H1 (cell line): ENCODE data around the gene CHD2. TPM values are rescaled to one million over a fixed set of nuclear protein-coding genes. Genes with fewer than 3 reads are reported as not detected.

Experiments
- ATF3 ChIP-seq: IDR thresholded peaks from 2 replicates; pipeline ENCODE4 v1.6.1; 2011; ENCODE audit warnings: low read depth, mild to moderate bottlenecking, low read length; ENCODE audit not compliant: insufficient read depth
- BACH1 ChIP-seq: IDR thresholded peaks from 2 replicates; pipeline ENCODE4 v1.6.1; 2012; ENCODE audit warnings: low read length, improper control_type of control experiment
- CHD2 ChIP-seq: IDR thresholded peaks from 2 replicates; pipeline ENCODE4 v1.6.1; 2012; ENCODE audit warnings: low read length, improper control_type of control experiment
- CHD7 ChIP-seq: fragments of 300-600 bp; sonication (generic); IDR thresholded peaks from 2 replicates; pipeline ENCODE4 v1.7.1; 2012; ENCODE audit warnings: low read length, moderate library complexity, mild to moderate bottlenecking, inconsistent platforms; ENCODE audit not compliant: insufficient replicate concordance
- E2F6 ChIP-seq: IDR thresholded peaks from 2 replicates; pipeline ENCODE4 v1.6.1; 2012; ENCODE audit warnings: inconsistent platforms
- FOSL1 ChIP-seq: IDR thresholded peaks from 2 replicates; pipeline ENCODE4 v1.6.1; 2011; ENCODE audit warnings: mild to moderate bottlenecking, low read depth, low read length, moderate library complexity; ENCODE audit not compliant: insufficient read depth
- RAD21 ChIP-seq, 2 experiments: IDR thresholded peaks in 1 of 2; conservative IDR thresholded peaks in 1 of 2; 2 replicates each; pipeline ENCODE4 v1.6.1; 2011; ENCODE audit warnings: low read depth in 2 of 2, low read length in 2 of 2, improper control_type of control experiment in 1 of 2, inconsistent platforms in 1 of 2, mild to moderate bottlenecking in 1 of 2, moderate library complexity in 1 of 2
- TAF1 ChIP-seq: IDR thresholded peaks from 2 replicates; pipeline ENCODE4 v1.6.1; 2011; ENCODE audit warnings: mild to moderate bottlenecking, low read depth, low read length
- TEAD4 ChIP-seq: IDR thresholded peaks from 2 replicates; pipeline ENCODE4 v1.6.1; 2012; ENCODE audit warnings: low read depth, low read length, inconsistent platforms, mixed read lengths
- polyA plus RNA-seq, 7 experiments: library from polyadenylated mRNA; depleted of rRNA in 3 of 7; stranded (reverse) in 5 of 7; unstranded in 2 of 7; fragments of >200 nt in 5 of 7; fragments of 200-250 nt in 2 of 7; gene quantifications; 1 replicate in 5 of 7; 2 replicates in 1 of 7; 4 replicates in 1 of 7; pipeline versions ENCODE4 v1.2.1 to v1.2.3, GENCODE V29; 2011 to 2013; ENCODE audit warnings: missing spikeins in 2 of 7, mixed read lengths in 2 of 7
- total RNA-seq: library from RNA; stranded (reverse); fragmentation: NEBNext Ultra II Directional; extraction: Animal tissue kit (Norgen Biotek cat#: 25700); gene quantifications from 2 replicates; pipeline ENCODE4 v1.2.1, GENCODE V29; 2021

CHD2 gene
- total and polyA plus RNA-seq, 2 of the 8 experiments (the other 6 are each of a cell fraction or from before 2014, with no cell fraction given) = 28.8 to 70.0 TPM

- TF ChIP-seq CHD7 (no peak), TEAD4 (no peak), CHD2 (no peak), E2F6 (no peak), FOSL1 (no peak), TAF1 (no peak), RAD21 (IDR thresholded peaks at IDR 0.05 in 1 of 2, conservative IDR thresholded peaks at IDR 0.05 in 1 of 2; ENCODE audit: low read depth in 2 of 2, low read length in 2 of 2) (no peak), ATF3 (no peak), BACH1 (no peak)
Measured at GRCh38 chr15:93048759-93049161, 148.6 kb downstream of the CHD2 start (continued).
